Measurements from ENCODE around the gene TMPRSS3. TPM values are rescaled to one million over a fixed set of nuclear protein-coding genes. Genes with fewer than 3 reads are reported as not detected.

The TMPRSS3 gene
- total RNA-seq, 2 donors from 2014 or later = 12.5 to 12.7 TPM

DNA sequence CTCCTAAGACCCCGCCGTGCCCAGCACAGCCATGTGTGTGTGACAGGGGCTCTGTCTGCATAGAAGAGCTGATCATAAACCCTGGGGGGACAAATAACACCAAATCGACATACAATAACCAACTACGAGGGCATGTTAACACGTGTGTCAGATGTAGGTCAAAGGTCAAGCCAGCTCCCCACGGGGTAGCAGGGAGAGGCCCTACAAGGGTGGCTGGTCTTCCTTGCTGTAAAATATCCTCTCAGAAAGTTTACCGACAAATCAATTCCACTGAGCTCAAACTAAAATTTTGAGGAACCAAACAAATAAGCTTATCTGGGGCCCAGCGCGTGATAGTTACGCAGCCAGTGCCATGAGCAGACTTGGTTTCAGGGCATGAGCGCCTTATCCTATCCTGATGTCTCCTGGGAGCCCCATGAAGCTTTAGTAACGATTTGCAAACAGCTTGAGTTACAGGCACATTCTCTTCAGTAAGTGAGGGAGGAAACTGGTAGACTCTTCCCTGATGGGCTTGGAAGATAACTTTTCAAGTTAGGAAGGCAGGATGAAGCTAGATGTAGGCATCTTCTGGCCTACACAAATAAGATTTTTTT, 2.7 kb upstream of the TMPRSS3 start:
- no peaks in the 10 kb centered on the region for H3K4me1 ChIP-seq
- no peak overlapping the region for H3K27ac ChIP-seq
- no peaks in the 10 kb centered on the region for H3K27me3 ChIP-seq
- 68 to 74% methylated on average over 10 to 12 of the region's 12 CpGs for WGBS, 2 donors
- DNase-seq (no peak), ATAC-seq (no peak)
- intact Hi-C loops (cut with DNase I) = no loop called here
- H3K36me3 ChIP-seq (replicated peaks in 1 of 2; ENCODE audit: insufficient read depth in 1 of 2, low read depth in 2 of 2) = no peaks in the 10 kb centered on the region
- TF ChIP-seq, protein P1, sequence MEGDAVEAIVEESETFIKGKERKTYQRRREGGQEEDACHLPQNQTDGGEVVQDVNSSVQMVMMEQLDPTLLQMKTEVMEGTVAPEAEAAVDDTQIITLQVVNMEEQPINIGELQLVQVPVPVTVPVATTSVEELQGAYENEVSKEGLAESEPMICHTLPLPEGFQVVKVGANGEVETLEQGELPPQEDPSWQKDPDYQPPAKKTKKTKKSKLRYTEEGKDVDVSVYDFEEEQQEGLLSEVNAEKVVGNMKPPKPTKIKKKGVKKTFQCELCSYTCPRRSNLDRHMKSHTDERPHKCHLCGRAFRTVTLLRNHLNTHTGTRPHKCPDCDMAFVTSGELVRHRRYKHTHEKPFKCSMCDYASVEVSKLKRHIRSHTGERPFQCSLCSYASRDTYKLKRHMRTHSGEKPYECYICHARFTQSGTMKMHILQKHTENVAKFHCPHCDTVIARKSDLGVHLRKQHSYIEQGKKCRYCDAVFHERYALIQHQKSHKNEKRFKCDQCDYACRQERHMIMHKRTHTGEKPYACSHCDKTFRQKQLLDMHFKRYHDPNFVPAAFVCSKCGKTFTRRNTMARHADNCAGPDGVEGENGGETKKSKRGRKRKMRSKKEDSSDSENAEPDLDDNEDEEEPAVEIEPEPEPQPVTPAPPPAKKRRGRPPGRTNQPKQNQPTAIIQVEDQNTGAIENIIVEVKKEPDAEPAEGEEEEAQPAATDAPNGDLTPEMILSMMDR (IDR thresholded peaks at IDR 0.05) = no peak
- TF ChIP-seq POLR2A (IDR thresholded peaks at IDR 0.05) = no peak
- H3K4me3 ChIP-seq = no peak overlapping the region
- no peaks in the 10 kb centered on the region for H3K9me3 ChIP-seq

DNA sequence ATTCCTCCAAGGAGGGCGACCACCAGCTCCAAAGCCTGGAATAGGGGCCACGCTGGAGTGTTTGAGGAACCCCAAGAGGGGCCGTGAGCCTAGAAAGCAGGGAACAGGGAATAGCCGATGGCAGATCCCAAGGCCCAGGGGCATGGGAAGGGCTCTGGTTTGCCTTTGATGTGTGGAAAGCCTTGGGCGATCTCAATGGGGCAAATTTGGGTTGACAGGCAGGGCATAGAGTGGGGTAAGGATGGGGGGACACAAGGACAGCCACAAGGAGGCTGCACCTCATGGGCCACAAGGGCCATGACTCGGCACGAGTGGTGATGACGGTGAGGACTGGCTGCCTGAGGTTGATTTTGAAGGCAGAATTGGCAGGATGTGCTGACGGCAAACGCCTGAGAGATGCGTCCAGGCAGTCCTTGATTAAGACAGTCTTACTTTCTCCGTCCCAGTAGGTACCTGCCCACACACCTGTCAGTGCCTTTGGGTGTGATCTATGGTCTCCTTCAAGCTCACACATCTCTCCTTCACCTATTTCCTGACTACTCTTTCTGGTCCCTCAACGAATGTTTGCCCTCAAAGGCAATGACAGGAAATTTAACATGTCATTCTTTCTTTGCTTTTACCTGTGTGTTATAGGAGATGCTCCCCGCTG, 2.0 kb upstream of the TMPRSS3 start:
- Histone ChIP-seq H3K36me3 (replicated peaks in 1 of 2; ENCODE audit: insufficient read depth in 1 of 2, low read depth in 2 of 2) (no peaks in the 10 kb centered on the region), H3K27ac (no peak overlapping the region), H3K4me1 (no peaks in the 10 kb centered on the region), H3K9me3 (no peaks in the 10 kb centered on the region), H3K27me3 (no peaks in the 10 kb centered on the region), H3K4me3 (no peak overlapping the region)
- no peak for TF ChIP-seq POLR2A (IDR thresholded peaks at IDR 0.05)
- TF ChIP-seq, protein P1 (IDR thresholded peaks at IDR 0.05) = no peak
- WGBS, 2 donors = 82 to 86% methylated on average over 14 of the region's 14 CpGs
- DNase-seq (no peak), ATAC-seq (no peak)
- intact Hi-C loops (cut with DNase I) = no loop called here

DNA sequence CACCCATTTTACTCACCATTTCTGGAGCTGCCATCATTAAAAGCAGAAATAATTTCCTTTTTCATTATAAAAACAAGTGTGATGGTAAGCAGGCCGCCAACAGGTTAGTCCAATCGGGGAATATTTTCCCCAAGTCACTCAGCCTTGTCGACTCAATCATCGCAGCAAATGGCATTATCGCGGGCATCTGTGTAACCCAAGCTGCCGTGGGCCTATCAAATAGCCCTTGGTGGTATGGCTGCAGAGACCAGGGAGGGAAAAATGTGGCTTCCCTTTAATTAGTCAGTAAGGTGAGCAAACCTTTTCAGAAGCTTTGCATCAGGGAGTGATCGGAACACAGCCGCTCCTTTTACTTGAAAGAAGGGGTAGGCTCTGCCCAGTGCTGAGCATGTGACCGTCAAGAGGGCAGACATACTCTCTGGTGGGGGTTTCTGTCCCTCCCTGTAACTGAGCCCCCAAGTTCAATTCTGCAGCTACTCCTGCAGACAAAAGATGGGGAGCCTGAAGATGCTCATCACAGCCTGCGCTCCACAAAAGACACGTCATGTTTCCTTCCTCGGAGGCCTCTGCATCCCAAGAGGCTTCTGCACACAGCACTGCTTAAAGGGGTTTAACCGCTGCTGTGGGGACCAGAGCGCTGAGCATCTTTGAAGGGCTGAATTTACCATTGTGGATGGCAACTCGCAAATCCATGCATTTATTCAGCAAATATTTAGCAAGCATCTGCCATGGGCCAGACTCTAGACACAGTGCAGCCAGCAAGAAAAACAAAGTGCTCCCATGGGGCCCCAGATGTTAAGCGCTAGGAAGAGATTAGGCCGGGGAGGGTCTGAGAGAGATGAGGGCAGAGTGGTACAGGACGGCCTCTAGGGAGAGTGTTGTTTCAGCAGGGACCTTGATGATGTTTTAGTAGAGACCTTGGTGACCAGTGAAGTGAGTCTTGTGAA, 1.2 kb upstream of the TMPRSS3 start:
- no peaks in the 10 kb centered on the region for H3K4me1 ChIP-seq
- H3K9me3 ChIP-seq = no peaks in the 10 kb centered on the region
- 79 to 90% methylated on average over 17 to 19 of the region's 19 CpGs for WGBS, 2 donors
- intact Hi-C loops (cut with DNase I) = no loop called here
- H3K27me3 ChIP-seq = no peaks in the 10 kb centered on the region
- no peak overlapping the region for H3K27ac ChIP-seq
- no peaks in the 10 kb centered on the region for H3K36me3 ChIP-seq (replicated peaks in 1 of 2; ENCODE audit: insufficient read depth in 1 of 2, low read depth in 2 of 2)
- DNase-seq (no peak), ATAC-seq (no peak)
- TF ChIP-seq, protein P1 (IDR thresholded peaks at IDR 0.05) = no peak
- TF ChIP-seq POLR2A (IDR thresholded peaks at IDR 0.05) = no peak
- H3K4me3 ChIP-seq = no peak overlapping the region

DNA sequence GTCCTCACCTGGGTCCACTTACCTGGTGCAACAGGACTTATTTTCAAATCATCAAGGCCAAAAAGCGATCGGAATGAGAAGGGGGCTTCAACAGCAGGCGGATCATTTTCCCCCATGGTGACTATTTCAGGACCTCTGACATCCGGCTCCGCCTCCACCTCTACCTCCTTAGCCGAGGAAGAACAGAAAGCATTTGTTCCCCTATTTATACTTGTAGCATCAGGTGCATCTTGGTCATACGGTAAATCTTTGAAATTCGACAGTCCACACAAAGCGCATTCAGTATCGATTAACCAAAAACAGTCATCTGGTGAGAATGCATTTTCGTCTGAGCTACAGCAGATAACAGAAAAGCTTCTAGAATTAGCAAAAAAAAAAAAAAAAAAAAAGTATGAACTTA, 550 bp downstream of the TMPRSS3 start:
- H3K4me3 ChIP-seq = no peak overlapping the region
- H3K27ac ChIP-seq = peak overlapping the region in 2 of 4 donors; percentile 34 to 55
- 90 to 91% methylated on average over 11 of the region's 11 CpGs for WGBS, 2 donors
- no peaks in the 10 kb centered on the region for H3K36me3 ChIP-seq (replicated peaks in 1 of 2; ENCODE audit: insufficient read depth in 1 of 2, low read depth in 2 of 2)
- H3K9me3 ChIP-seq = no peaks in the 10 kb centered on the region
- intact Hi-C loops (cut with DNase I) = no loop called here
- DNase-seq (no peak), ATAC-seq (no peak)
- no peaks in the 10 kb centered on the region for H3K27me3 ChIP-seq
- peaks cover 2% of the 10 kb centered on the region for H3K4me1 ChIP-seq
- no peak for TF ChIP-seq POLR2A (IDR thresholded peaks at IDR 0.05)
- TF ChIP-seq, protein P1 (IDR thresholded peaks at IDR 0.05) = no peak
